Measurements from ENCODE around the gene ZNF813.

The ZNF813 gene

GRCh38 chr19:53504885-53505284 lies 37.4 kb downstream of the ZNF813 start:
- no peak for DNase-seq (ENCODE audit: low read depth)
- H3K4me3 ChIP-seq (ENCODE audit: low read depth, low read length), result no peak overlapping the region
- TF ChIP-seq, protein P1, sequence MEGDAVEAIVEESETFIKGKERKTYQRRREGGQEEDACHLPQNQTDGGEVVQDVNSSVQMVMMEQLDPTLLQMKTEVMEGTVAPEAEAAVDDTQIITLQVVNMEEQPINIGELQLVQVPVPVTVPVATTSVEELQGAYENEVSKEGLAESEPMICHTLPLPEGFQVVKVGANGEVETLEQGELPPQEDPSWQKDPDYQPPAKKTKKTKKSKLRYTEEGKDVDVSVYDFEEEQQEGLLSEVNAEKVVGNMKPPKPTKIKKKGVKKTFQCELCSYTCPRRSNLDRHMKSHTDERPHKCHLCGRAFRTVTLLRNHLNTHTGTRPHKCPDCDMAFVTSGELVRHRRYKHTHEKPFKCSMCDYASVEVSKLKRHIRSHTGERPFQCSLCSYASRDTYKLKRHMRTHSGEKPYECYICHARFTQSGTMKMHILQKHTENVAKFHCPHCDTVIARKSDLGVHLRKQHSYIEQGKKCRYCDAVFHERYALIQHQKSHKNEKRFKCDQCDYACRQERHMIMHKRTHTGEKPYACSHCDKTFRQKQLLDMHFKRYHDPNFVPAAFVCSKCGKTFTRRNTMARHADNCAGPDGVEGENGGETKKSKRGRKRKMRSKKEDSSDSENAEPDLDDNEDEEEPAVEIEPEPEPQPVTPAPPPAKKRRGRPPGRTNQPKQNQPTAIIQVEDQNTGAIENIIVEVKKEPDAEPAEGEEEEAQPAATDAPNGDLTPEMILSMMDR (IDR thresholded peaks at IDR 0.05; ENCODE audit: control insufficient read depth, extremely low read depth, insufficient read depth), result no peak

DNA sequence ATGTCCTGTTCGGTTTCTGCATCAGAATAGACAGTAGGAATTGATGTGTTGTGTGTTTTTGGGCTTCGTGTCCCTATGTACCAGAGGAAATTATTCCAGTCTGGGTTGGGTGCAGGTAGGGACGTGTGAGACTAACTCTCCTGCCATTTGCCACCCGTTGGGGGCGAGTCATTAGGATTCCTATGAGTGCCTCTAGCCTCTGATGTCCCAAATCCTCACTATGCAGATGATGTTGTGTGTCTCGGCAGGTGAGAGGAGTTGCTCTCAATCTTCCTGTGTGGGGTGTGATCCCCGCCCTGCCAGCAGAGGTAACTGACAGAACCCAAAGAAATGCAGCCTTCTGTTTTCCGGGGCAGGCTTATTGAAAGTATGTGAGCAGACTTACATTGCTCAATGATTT lies 39.2 kb downstream of the ZNF813 start:
- TF ChIP-seq, protein P1 (IDR thresholded peaks at IDR 0.05; ENCODE audit: control insufficient read depth, extremely low read depth, insufficient read depth), result no peak
- H3K4me3 ChIP-seq (ENCODE audit: low read depth, low read length), result no peak overlapping the region
- no peak for DNase-seq (ENCODE audit: low read depth)

DNA sequence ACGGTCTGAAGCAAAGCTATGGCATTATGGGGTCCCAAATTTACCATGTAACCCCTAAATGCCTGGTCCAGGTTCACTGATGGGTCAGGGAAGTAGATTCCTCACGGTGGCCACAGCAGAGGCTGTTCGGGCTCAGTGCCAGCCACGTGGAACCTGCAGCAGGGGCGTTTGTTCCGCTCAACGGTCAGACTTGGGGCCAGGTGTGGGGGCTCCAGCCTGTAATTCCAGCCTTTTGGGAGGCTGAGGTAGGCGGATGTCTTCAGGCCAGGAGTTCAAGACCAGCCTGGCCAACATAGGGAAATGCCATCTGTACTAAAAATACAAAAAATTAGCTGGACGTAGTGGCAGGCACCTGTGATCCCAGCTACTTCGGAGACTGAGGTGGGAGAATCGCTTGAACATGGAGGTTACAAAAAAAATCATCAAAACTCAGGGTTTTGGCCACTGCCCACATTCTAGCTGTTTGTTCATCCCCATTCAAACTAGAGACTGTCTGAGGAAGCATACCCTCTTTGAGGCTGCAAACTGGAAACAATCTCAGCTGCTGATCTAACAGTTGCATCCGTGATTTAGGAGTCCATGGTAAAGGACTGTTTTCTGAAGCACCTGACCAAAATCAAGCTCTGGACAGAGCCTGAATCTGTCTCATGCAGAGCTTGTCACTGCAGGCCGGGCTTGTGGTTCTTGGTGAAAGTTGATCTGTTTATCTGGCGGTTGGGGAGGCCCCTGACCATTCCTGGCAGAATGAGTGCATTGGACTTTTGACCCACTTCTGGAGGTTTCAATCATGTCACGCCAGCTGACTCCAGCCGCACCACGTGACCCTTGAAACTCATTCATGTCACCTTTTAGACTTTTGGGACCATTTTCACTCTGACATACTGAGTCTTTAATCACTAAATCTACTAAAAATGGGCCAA lies 40.2 kb downstream of the ZNF813 start:
- no peak overlapping the region for H3K4me3 ChIP-seq (ENCODE audit: low read depth, low read length)
- TF ChIP-seq, protein P1 (IDR thresholded peaks at IDR 0.05; ENCODE audit: control insufficient read depth, extremely low read depth, insufficient read depth), result no peak
- DNase-seq (ENCODE audit: low read depth), result no peak

- no peak overlapping the region for H3K4me3 ChIP-seq (ENCODE audit: low read depth, low read length)
- TF ChIP-seq, protein P1 (IDR thresholded peaks at IDR 0.05; ENCODE audit: control insufficient read depth, extremely low read depth, insufficient read depth), result no peak
- DNase-seq (ENCODE audit: low read depth), result no peak
These were observed 41.9 kb downstream of the ZNF813 start for GRCh38 chr19:53509443-53509842.

DNA sequence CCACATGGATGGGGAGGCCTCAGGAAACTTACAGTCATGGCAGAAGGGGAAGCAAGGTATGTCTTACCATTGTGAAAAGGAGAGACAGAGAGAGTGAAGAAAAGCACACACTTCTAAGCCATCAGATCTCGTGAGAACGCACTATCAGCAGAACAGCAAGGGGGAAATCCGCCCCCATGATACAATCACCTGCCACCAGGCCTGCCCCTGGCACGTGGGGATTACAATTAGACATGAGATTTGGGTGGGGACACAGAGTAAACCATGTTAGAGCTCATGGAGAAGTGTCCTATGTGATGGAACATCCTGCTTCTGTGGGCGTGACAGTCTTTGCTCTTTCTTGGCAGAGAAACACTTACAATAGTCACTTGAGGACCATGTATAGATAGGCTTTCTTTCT lies 42.3 kb downstream of the ZNF813 start:
- TF ChIP-seq, protein P1 (IDR thresholded peaks at IDR 0.05; ENCODE audit: control insufficient read depth, extremely low read depth, insufficient read depth), result no peak
- H3K4me3 ChIP-seq (ENCODE audit: low read depth, low read length), result no peak overlapping the region

DNA sequence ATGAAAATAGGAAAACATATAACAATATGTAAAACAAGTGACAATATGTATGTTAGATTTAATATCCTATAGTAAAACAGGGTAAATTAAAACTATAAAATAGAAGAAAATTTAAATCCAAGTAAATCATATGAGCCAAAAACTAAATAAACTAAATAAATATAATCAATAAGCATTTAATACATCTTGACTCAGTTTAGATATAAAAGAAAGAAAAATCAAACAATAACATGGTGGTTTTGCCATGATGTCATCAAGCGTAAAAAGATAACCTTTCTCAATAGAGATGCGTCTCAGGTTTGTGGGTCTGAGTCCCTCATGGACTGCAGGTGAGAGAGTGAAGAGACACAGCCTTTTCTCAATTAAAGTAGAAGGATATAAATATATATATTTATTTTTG lies 43.8 kb downstream of the ZNF813 start:
- TF ChIP-seq, protein P1 (IDR thresholded peaks at IDR 0.05; ENCODE audit: control insufficient read depth, extremely low read depth, insufficient read depth), result no peak
- H3K4me3 ChIP-seq (ENCODE audit: low read depth, low read length), result no peak overlapping the region
- DNase-seq (ENCODE audit: low read depth), result no peak

More for the DNA sequence above, 42.3 kb downstream of the ZNF813 start:
- DNase-seq (ENCODE audit: low read depth), result no peak
